Posterior vena cava (tissue), 2 donors: Measurements from ENCODE around the gene FITM1. TPM values are rescaled to one million over a fixed set of nuclear protein-coding genes. Genes with fewer than 3 reads are reported as not detected.

Source experiments
- DNase-seq: peaks from one replicate; pipeline ENCODE4 v3.0.0-alpha.2; 2020; ENCODE audit warnings: low spot score
- intact Hi-C, 2 donors: fragments of 100-400 bp; cut with DNase I; formaldehyde crosslinking; loops; one replicate each; pipeline versions ENCODE4 v1.14.1 to v1.14.2; 2022 to 2023
- microRNA-seq, 2 donors: library from miRNA; unstranded; fragments of <30 nt; microRNA quantifications; one replicate each; pipeline ENCODE4 v1.2.0, GENCODE V29; 2020 to 2021; ENCODE audit warnings: borderline microRNAs expressed in 2 of 2
- total RNA-seq, 2 donors: library from RNA; stranded (reverse); fragmentation: NEBNext Ultra II Directional; extraction: Animal tissue kit (Norgen Biotek cat#: 25700); gene quantifications; one replicate each; pipeline ENCODE4 v1.2.1, GENCODE V29; 2021
- donor health status: DM: yes; HTN: yes; CAD: no.
- donor health status: DM: yes; HTN: yes; CAD: no.

The FITM1 gene
- total RNA-seq, 2 donors from 2014 or later, result 0.38 TPM; not detected in 1

- intact Hi-C loops, result no loop called here
- DNase-seq, result peak; percentile 67
Measured at GRCh38 chr14:24177041-24177825, 46.8 kb downstream of the FITM1 start.

GRCh38 chr14:24177891-24178290 is 47.4 kb downstream of the FITM1 start:
- no peak for DNase-seq
- intact Hi-C loops, result no loop called here

- no peak for DNase-seq
- intact Hi-C loops, result no loop called here
Measured at GRCh38 chr14:24178399-24179178, 48.1 kb downstream of the FITM1 start.

- DNase-seq, result no peak
- intact Hi-C loops, result no loop called here
Measured at GRCh38 chr14:24179294-24179960, 49.0 kb downstream of the FITM1 start.

- intact Hi-C loops, result no loop called here
- peak; percentile 69 for DNase-seq
Measured at GRCh38 chr14:24179961-24180796, 49.7 kb downstream of the FITM1 start.

- intact Hi-C loops, result no loop called here
- no peak for DNase-seq
Measured at GRCh38 chr14:24181371-24182077, 51.1 kb downstream of the FITM1 start.

Small RNA genes lying within 50 kb of the gene (microRNA-seq; reads per million reads assigned to microRNA genes)
- 0 reads per million in 2 donors for gene MIR7703

Other genes starting within 250 kb of the FITM1 start
- gene DHRS4, start 176.9 kb upstream of the FITM1 start, total RNA-seq, result 10 to 100 TPM; 15.4 to 16.9 TPM
- 10 to 100 TPM; 15.1 to 16.9 TPM for gene DHRS4L2, start 141.7 kb upstream of the FITM1 start, total RNA-seq
- gene CARMIL3, start 78.7 kb upstream of the FITM1 start, total RNA-seq, result under 1 TPM; 0.14 to 0.23 TPM
- 1 to 10 TPM in 1 of 2 donors, under 1 TPM in 1; 0.32 to 1.3 TPM for gene CPNE6, start 59.1 kb upstream of the FITM1 start, total RNA-seq
- 10 to 100 TPM; 18.8 to 27.4 TPM for gene PCK2, start 36.3 kb upstream of the FITM1 start, total RNA-seq
- gene DCAF11, start 15.9 kb upstream of the FITM1 start, total RNA-seq, result 10 to 100 TPM; 32.2 to 37.1 TPM
- 1 to 10 TPM; 1.1 to 1.4 TPM for gene NRL, start 15.7 kb upstream of the FITM1 start, total RNA-seq
- 100 to 1,000 TPM; 114 to 119 TPM for gene PSME1, start 5.5 kb downstream of the FITM1 start, total RNA-seq
- gene EMC9, start 10.9 kb downstream of the FITM1 start, total RNA-seq, result 10 to 100 TPM; 10.9 to 14.2 TPM
- 10 to 100 TPM; 72.6 to 97.7 TPM for gene PSME2, start 16.0 kb downstream of the FITM1 start, total RNA-seq
- gene RNF31, start 16.8 kb downstream of the FITM1 start, total RNA-seq, result 10 to 100 TPM; 34.9 to 53.7 TPM
- gene IRF9, start 30.6 kb downstream of the FITM1 start, total RNA-seq, result 10 to 100 TPM; 53.7 to 92.4 TPM
- 1 to 10 TPM; 8.0 to 9.4 TPM for gene REC8, start 41.4 kb downstream of the FITM1 start, total RNA-seq
- 10 to 100 TPM; 24.9 to 30.6 TPM for gene IPO4, start 58.2 kb downstream of the FITM1 start, total RNA-seq
- gene TM9SF1, start 64.8 kb downstream of the FITM1 start, total RNA-seq, result 10 to 100 TPM; 30.1 to 35.2 TPM
- gene TSSK4, start 75.0 kb downstream of the FITM1 start, total RNA-seq, result not detected
- gene CHMP4A, start 82.8 kb downstream of the FITM1 start, total RNA-seq, result 10 to 100 TPM; 41.8 to 42.7 TPM
- gene MDP1, start 85.4 kb downstream of the FITM1 start, total RNA-seq, result 10 to 100 TPM; 22.1 to 23.1 TPM
- 100 to 1,000 TPM; 121 to 125 TPM for gene NEDD8, start 101.7 kb downstream of the FITM1 start, total RNA-seq
- gene GMPR2, start 102.3 kb downstream of the FITM1 start, total RNA-seq, result 10 to 100 TPM; 34.4 to 42.0 TPM
- 10 to 100 TPM; 77.8 to 85.1 TPM for gene TINF2, start 112.0 kb downstream of the FITM1 start, total RNA-seq
- gene TGM1, start 132.5 kb downstream of the FITM1 start, total RNA-seq, result 1 to 10 TPM in 1 of 2 donors, under 1 TPM in 1; 0.14 to 1.7 TPM
- gene RABGGTA, start 140.9 kb downstream of the FITM1 start, total RNA-seq, result 10 to 100 TPM; 14.5 to 17.3 TPM
- 10 to 100 TPM; 14.0 to 17.9 TPM for gene DHRS1, start 169.1 kb downstream of the FITM1 start, total RNA-seq
- gene NOP9, start 169.2 kb downstream of the FITM1 start, total RNA-seq, result 10 to 100 TPM; 19.2 to 20.9 TPM
- 10 to 100 TPM; 10.1 to 10.8 TPM for gene CIDEB, start 177.3 kb downstream of the FITM1 start, total RNA-seq
- 1 to 10 TPM; 2.5 to 4.0 TPM for gene LTB4R2, start 179.5 kb downstream of the FITM1 start, total RNA-seq
- 1 to 10 TPM; 5.6 TPM for gene LTB4R, start 180.8 kb downstream of the FITM1 start, total RNA-seq
- 10 to 100 TPM; 35.2 to 36.0 TPM for gene ADCY4, start 204.4 kb downstream of the FITM1 start, total RNA-seq
- gene RIPK3, start 209.3 kb downstream of the FITM1 start, total RNA-seq, result 1 to 10 TPM; 8.5 to 9.2 TPM
- gene NFATC4, start 237.5 kb downstream of the FITM1 start, total RNA-seq, result 10 to 100 TPM; 75.1 to 87.2 TPM